SU-DHL-6 (cell line): Measurements from ENCODE around the gene STXBP5.

Source experiments
- EZH2phosphoT487 ChIP-seq: fragments of 200-600 bp; sonication (generic), shearing (Covaris generic); conservative IDR thresholded peaks from 2 replicates; pipeline ENCODE4 v1.6.1; 2018; ENCODE audit warnings: mild to moderate bottlenecking, antibody characterized with exemption, low read length, moderate library complexity, mixed read lengths
- TF ChIP-seq, protein P1 (sequence below): fragments of 200-600 bp; sonication (generic); IDR thresholded peaks from one replicate; pipeline ENCODE4 v1.5.1; 2017; ENCODE audit warnings: antibody characterized with exemption, mild to moderate bottlenecking, low read length, moderate library complexity; ENCODE audit not compliant: insufficient read depth, poor library complexity, severe bottlenecking

DNA sequence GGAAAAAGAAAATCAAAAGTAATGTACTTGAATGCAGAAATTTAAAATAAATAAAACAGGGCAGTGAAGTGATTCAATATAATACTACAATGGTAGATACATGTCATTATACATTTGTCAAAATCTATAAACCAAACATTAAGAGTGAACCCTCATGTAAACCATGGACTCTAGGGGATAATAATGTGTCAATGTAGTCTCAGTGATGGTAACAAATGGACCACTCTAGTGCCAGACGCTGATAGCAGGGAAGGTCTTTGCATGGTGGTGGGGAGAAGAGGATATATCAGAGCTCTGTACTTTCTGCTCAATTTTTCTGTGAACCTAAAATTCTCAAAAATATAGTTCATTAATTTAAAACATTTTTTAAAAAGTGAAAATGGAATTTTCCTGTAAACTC lies 19.8 kb upstream of the STXBP5 start:
- TF ChIP-seq, protein P1, sequence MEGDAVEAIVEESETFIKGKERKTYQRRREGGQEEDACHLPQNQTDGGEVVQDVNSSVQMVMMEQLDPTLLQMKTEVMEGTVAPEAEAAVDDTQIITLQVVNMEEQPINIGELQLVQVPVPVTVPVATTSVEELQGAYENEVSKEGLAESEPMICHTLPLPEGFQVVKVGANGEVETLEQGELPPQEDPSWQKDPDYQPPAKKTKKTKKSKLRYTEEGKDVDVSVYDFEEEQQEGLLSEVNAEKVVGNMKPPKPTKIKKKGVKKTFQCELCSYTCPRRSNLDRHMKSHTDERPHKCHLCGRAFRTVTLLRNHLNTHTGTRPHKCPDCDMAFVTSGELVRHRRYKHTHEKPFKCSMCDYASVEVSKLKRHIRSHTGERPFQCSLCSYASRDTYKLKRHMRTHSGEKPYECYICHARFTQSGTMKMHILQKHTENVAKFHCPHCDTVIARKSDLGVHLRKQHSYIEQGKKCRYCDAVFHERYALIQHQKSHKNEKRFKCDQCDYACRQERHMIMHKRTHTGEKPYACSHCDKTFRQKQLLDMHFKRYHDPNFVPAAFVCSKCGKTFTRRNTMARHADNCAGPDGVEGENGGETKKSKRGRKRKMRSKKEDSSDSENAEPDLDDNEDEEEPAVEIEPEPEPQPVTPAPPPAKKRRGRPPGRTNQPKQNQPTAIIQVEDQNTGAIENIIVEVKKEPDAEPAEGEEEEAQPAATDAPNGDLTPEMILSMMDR, result no peak
- no peak for TF ChIP-seq EZH2phosphoT487
